Muscle of leg (tissue), 11 donors: ENCODE results near the gene PTPRN2. TPM values are rescaled to one million over a fixed set of nuclear protein-coding genes. Genes with fewer than 3 reads are reported as not detected.
"Not testable (repeated sequence)": the region's sequence is repeated elsewhere in the genome, so short reads cannot be mapped to it uniquely, and the experiment has no call there.

Experiments used
- DNase-seq: peaks from one replicate; pipeline ENCODE4 v3.0.0; 2013
- H3K27ac ChIP-seq: one replicate; pipeline ENCODE4 v1.5.1; 2013; ENCODE audit warnings: mild to moderate bottlenecking, low read length, control low read depth
- H3K27me3 ChIP-seq: one replicate; pipeline ENCODE4 v1.6.1; 2013; ENCODE audit warnings: low read length; ENCODE audit not compliant: control insufficient read depth, insufficient read depth
- H3K36me3 ChIP-seq: one replicate; pipeline ENCODE4 v1.6.1; 2013; ENCODE audit warnings: low read length; ENCODE audit not compliant: control insufficient read depth, insufficient read depth
- H3K4me1 ChIP-seq: one replicate; pipeline ENCODE4 v1.6.1; 2013; ENCODE audit warnings: low read length; ENCODE audit not compliant: control insufficient read depth, insufficient read depth
- H3K4me3 ChIP-seq: one replicate; pipeline ENCODE4 v1.5.1; 2013; ENCODE audit warnings: low read length, control low read depth
- H3K9me3 ChIP-seq: replicated peaks from 2 replicates; pipeline ENCODE4 v1.6.1; 2013; ENCODE audit warnings: low read depth, low read length; ENCODE audit not compliant: control insufficient read depth
- WGBS: methylation state at CpG from one replicate; pipeline ENCODE4 v1.1.5; 2013; ENCODE audit warnings: missing lambda C conversion rate; ENCODE audit not compliant: insufficient coverage; 5-methylcytosine and 5-hydroxymethylcytosine counted together
- polyA plus RNA-seq, 8 donors: library from polyadenylated mRNA; unstranded; fragments of 120-200 nt; gene quantifications; one replicate each; pipeline versions ENCODE4 v1.2.1 to v1.2.3, GENCODE V29; 2013; ENCODE audit warnings: inconsistent platforms in 1 of 8, low replicate concordance in 1 of 8; ENCODE audit not compliant: insufficient read length in 8 of 8, insufficient read depth in 1 of 8
- total RNA-seq: library from RNA; stranded (reverse); fragments of 120-200 nt; gene quantifications from one replicate; pipeline ENCODE4 v1.2.4, GENCODE V29; 2013

PTPRN2 gene
- total and polyA plus RNA-seq, 9 donors, result 1.4 to 2.9 (median 2.3) TPM

DNA sequence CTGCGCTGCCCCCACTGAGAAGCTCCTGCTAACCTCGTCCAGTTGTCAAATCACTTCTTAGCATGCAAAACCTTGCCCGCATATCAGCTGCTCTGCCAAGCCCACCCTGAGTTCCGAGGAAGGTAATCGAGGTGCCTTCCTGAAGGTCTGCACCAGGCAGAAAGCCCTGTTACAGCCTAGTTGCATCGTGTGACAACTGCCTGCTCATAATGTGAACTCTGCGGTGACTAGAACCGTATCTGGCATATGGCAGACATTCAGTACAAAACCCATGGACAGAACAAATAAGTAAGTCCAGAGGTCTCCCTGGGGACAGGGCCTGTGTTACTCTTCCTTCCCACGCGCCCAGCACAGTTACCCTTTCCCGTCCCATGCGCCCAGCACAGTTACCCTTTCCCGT is 856.5 kb downstream of the PTPRN2 start:
- Histone ChIP-seq H3K4me1 (no peaks in the 10 kb centered on the region), H3K27ac (no peak overlapping the region), H3K27me3 (peaks cover 36% of the 10 kb centered on the region), H3K4me3 (no peak overlapping the region), H3K9me3 (no peaks in the 10 kb centered on the region), H3K36me3 (no peaks in the 10 kb centered on the region)
- WGBS, result 47% methylated on average over 12 of the region's 13 CpGs
- DNase-seq, result no peak

DNA sequence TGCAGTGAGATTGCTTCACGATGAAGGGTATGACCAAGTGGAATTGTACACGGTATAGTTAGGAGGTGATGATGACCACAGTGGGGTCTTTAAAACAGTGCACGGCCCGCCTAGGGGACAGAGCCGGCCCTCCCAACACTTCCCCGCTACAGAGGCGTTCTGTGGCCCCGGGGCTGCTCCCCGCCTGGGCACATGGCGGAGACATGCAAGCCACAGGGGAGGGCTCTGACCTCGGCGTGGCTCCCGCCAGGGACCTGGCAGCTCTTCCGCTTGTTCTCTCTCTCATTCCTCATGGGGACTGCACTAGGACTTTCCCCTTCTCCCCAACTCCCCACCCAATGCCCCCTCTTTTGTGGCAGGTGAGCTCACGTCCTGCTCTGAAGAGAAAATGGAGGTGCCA is 857.0 kb downstream of the PTPRN2 start:
- 60% methylated on average over 13 of the region's 15 CpGs for WGBS
- Histone ChIP-seq H3K27me3 (peaks cover 36% of the 10 kb centered on the region), H3K36me3 (no peaks in the 10 kb centered on the region)

DNA sequence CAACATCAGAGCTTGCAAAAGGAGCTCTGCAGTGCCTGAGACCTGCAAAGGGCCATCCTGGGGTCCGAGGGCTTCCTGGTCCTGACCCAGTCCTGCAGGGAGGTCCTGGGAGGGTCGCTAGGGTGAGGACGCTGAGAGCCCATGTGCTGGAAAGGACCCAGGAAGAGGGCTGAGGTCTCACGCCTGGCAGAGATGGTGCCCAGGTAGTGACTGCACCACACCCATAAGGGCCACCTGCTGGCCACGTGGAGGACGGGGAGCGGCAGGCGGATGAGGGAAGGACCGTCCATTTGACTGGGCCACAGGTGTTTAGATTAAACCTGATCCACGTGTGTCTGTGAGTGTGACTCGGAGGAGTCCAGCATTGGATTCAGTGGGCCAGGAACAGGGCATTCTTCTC is 858.1 kb downstream of the PTPRN2 start:
- 73% methylated on average over 11 of the region's 11 CpGs for WGBS
- Histone ChIP-seq H3K4me3 (no peak overlapping the region), H3K9me3 (no peaks in the 10 kb centered on the region), H3K27me3 (peaks cover 33% of the 10 kb centered on the region), H3K4me1 (no peaks in the 10 kb centered on the region), H3K36me3 (no peaks in the 10 kb centered on the region), H3K27ac (no peak overlapping the region)
- no peak for DNase-seq

More for the DNA sequence above, 857.0 kb downstream of the PTPRN2 start:
- Histone ChIP-seq H3K4me3 (no peak overlapping the region), H3K4me1 (no peaks in the 10 kb centered on the region), H3K27ac (no peak overlapping the region), H3K9me3 (no peaks in the 10 kb centered on the region)
- no peak for DNase-seq

DNA sequence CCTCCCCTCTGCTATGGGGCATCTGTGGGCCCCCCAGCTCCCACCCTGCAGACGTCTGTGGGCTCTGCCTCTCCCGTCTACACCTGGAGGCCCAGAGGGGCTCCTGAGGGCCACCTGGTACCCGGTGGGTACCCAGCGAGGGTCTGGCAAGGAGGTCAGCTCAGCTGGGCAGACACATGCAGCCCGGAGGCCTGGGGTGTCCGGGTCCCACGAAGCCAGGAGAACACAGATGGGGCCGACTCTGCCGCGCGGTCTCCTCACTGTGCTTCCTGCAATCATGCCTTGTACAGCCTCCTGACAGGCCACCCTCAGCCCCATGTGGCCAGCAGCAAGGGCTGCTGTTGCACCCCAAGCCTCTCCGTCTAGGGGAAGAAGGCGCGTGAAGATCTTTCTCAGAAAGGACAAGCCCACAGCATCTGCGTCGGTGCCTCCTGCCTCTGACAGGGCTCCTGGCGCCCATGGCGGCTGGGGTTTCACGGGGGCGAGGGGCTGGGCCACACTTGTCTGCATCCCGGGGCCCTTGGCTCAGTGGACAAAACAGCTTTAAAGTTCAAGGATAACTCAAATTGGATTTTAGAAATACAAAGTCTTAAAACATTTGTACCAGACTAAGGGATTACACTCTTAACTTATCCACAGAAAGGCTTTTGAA is 859.5 kb downstream of the PTPRN2 start:
- 76% methylated on average over 16 of the region's 21 CpGs for WGBS
- no peak overlapping the region for H3K27ac ChIP-seq
- no peak overlapping the region for H3K4me3 ChIP-seq
- DNase-seq, result no peak
- H3K4me1 ChIP-seq, result no peaks in the 10 kb centered on the region
- no peaks in the 10 kb centered on the region for H3K36me3 ChIP-seq
- no peaks in the 10 kb centered on the region for H3K9me3 ChIP-seq
- H3K27me3 ChIP-seq, result peaks cover 45% of the 10 kb centered on the region

DNA sequence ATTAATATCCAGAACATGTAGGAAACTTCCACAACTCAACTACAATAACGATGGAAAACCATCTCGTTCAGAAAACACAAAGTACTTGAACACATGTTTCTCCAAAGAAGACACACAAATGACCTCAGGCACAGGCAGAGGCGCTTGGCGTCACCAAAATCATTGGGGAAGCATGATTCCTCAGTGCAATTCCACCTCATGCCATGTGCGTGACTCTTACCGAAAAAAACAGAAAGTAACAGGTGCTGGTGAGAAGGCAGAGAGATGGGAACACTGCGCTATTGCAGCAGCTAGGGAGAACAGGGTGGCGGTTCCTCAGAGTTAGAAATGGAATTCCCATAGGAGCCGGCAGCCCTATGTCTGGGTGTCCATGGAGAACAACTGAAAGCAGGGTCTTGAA is 860.9 kb downstream of the PTPRN2 start:
- H3K4me1 ChIP-seq, result no peaks in the 10 kb centered on the region
- WGBS, result 68% methylated on average over 9 of the region's 9 CpGs
- H3K27ac ChIP-seq, result no peak overlapping the region
- no peaks in the 10 kb centered on the region for H3K36me3 ChIP-seq
- peaks cover 49% of the 10 kb centered on the region for H3K27me3 ChIP-seq
- no peak for DNase-seq
- H3K9me3 ChIP-seq, result no peaks in the 10 kb centered on the region
- no peak overlapping the region for H3K4me3 ChIP-seq

DNA sequence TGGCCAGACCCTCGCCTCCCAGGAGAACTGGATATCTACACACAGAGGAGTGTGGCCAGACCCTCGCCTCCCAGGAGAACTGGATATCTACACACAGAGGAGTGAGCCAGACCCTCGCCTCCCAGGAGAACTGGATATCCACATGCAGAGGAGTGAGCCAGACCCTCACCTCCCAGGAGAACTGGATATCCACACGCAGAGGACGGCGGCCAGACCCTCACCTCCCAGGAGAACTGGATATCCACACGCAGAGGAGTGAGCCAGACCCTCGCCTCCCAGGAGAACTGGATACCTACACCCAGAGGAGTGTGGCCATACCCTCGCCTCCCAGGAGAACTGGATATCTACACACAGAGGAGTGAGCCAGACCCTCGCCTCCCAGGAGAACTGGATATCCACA is 862.3 kb downstream of the PTPRN2 start:
- not testable (repeated sequence) for H3K9me3 ChIP-seq, H3K27ac ChIP-seq, H3K36me3 ChIP-seq, DNase-seq, H3K4me3 ChIP-seq, H3K4me1 ChIP-seq
- peaks cover 41% of the 10 kb centered on the region for H3K27me3 ChIP-seq
- WGBS, result 68% methylated on average over 6 of the region's 10 CpGs

DNA sequence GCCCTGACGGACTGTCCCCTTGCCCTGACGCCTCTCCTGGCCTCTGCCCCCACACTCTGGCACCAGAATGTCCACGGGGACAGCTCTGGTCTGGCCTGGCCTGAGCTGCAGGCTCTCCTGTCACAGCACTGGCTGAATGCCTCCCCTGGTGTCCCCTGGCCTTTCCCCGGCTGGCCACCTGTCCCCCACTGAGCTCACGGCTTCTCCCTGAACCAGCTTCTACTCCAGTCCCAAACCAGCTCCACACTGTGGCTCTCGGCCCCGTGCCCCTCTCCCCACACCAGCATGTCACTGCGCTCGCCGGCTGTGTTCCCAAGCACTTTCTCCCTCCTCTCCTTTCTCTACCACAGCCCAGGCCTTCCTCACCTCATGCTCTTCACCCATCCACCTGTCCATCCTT is 864.4 kb downstream of the PTPRN2 start:
- H3K36me3 ChIP-seq, result no peaks in the 10 kb centered on the region
- H3K4me1 ChIP-seq, result no peaks in the 10 kb centered on the region
- no peaks in the 10 kb centered on the region for H3K9me3 ChIP-seq
- H3K27ac ChIP-seq, result no peak overlapping the region
- no peak overlapping the region for H3K4me3 ChIP-seq
- H3K27me3 ChIP-seq, result peaks cover 33% of the 10 kb centered on the region
- 47% methylated on average over 8 of the region's 10 CpGs for WGBS
- no peak for DNase-seq

DNA sequence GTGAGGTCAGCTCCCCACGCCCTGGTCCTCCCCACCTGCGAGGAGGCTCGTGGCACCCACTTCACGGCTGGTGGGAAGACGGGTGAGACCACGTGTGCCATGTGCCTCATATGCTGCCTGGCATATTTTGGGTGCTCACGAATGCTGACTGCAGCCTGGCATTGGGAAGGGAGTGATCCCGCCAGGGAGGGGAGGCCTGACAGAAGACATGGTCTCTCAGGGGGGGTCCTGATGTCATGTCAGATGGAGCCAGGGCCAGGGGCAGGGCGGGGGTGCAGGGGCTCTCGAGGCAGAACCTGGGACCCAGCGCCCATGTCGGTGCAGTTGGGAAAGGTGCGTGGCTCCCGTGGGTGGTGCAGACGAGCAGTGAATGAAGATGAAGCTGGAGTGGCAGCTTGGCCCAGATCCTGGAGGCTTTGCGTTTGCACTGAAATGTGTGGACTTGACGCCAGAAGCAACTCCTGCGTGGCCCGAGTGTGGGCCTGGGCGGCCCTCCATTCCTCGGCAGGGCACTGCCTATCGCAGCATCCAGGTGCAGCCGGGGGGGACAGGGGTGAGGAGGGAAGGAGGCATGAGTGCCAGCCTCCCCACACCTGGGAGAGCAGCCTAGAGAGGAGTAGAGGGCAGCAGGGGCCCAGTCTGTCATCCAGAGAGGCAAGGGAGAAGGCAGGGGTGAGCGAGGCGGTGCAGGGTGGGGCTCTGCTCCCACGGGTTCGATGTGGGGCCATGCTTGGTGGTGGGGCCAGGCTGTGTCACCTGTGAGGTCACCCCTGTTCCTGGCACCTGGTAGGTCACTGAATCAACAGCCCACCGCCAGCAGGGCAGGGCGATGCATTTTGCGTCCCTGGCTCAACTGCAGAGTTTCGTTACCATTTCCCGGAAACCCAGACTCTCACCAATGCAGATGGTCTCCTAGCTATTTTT is 865.2 kb downstream of the PTPRN2 start:
- H3K27me3 ChIP-seq, result peaks cover 26% of the 10 kb centered on the region
- WGBS, result 84% methylated on average over 30 of the region's 32 CpGs
- H3K36me3 ChIP-seq, result no peaks in the 10 kb centered on the region
- H3K27ac ChIP-seq, result no peak overlapping the region
- no peak for DNase-seq
- H3K4me1 ChIP-seq, result no peaks in the 10 kb centered on the region
- H3K4me3 ChIP-seq, result no peak overlapping the region
- H3K9me3 ChIP-seq, result no peaks in the 10 kb centered on the region

DNA sequence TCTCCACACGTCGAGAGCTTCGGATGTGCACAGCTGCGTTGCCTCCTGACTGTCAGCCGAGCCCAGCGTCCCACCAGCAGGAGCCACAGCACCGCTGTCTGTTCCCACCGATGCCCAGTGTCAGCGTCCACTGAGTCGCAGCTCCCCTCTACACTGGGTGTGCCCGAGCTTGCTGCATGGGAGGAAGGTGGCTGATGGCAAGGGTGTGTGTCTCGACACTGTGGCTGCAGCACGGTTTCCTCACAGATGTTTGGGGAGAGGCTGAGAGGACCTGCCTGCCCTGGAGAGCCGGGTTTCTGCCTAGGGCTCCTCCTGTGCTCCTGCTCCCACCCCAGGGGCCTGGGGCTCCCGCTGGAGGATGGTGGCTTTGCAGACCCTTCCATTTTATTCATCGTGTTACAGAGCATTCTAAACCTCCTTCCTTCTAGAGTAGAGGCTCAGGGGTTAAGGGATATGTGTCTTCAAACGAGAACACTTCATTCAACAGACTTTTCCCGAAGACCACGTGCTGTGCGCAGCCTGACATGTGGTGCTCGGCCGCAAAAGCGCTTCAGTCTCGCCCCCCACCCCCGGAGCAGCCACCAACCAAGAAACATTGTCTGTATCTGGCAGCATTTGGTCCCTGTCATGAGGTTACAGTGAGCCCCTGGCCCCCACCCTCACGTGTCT is 866.0 kb downstream of the PTPRN2 start:
- 83% methylated on average over 17 of the region's 26 CpGs for WGBS
- DNase-seq, result no peak
- no peaks in the 10 kb centered on the region for H3K4me1 ChIP-seq
- peaks cover 21% of the 10 kb centered on the region for H3K27me3 ChIP-seq
- H3K27ac ChIP-seq, result no peak overlapping the region
- H3K9me3 ChIP-seq, result no peaks in the 10 kb centered on the region
- H3K36me3 ChIP-seq, result no peaks in the 10 kb centered on the region
- no peak overlapping the region for H3K4me3 ChIP-seq
